Right lobe of liver (tissue), 6 donors: Measurements from ENCODE around the gene SMARCA5. TPM values are rescaled to one million over a fixed set of nuclear protein-coding genes. Genes with fewer than 3 reads are reported as not detected.

ENCODE experiments used
- ATAC-seq, 4 donors: fragments of 200-7000 bp; cut with Tn5 transposase; one replicate each; pipeline ENCODE4 v1.9.1; 2020; ENCODE audit warnings: mild to moderate bottlenecking in 4 of 4, moderate library complexity in 4 of 4
- DNase-seq, 3 donors: peaks; one replicate each; pipeline ENCODE4 v3.0.0-alpha.2; 2020
- H3K27ac ChIP-seq, 3 donors: fragments of 200-600 bp; one replicate each; pipeline ENCODE4 v1.8.0; 2022
- H3K27me3 ChIP-seq, 2 donors: fragments of 200-600 bp; one replicate each; pipeline ENCODE4 v1.8.0; 2022
- H3K36me3 ChIP-seq, 4 donors: fragments of 200-600 bp; sonication (generic) in 1 of 4; one replicate each; pipeline versions ENCODE4 v1.5.1 to v1.8.0; 2017 to 2022; ENCODE audit warnings: control low read depth in 1 of 4
- H3K4me1 ChIP-seq, 4 donors: fragments of 200-600 bp; sonication (generic) in 1 of 4; one replicate each; pipeline versions ENCODE4 v1.5.1 to v1.8.0; 2017 to 2022; ENCODE audit warnings: control low read depth in 1 of 4
- H3K4me3 ChIP-seq, 3 donors: fragments of 200-600 bp; one replicate each; pipeline ENCODE4 v1.8.0; 2022
- H3K9me3 ChIP-seq, 4 donors: fragments of 200-600 bp; sonication (generic) in 1 of 4; one replicate each; pipeline versions ENCODE4 v1.5.1 to v1.8.0; 2017 to 2022; ENCODE audit warnings: control low read depth in 1 of 4
- CTCF ChIP-seq, 4 donors: fragments of 200-600 bp in 3 of 4; fragments of 450-650 bp in 1 of 4; IDR thresholded peaks; one replicate each; pipeline versions ENCODE4 v1.5.1 to v1.8.0; 2016 to 2022; ENCODE audit warnings: antibody characterized with exemption in 4 of 4, mild to moderate bottlenecking in 2 of 4
- POLR2A ChIP-seq: fragments of 450-650 bp; IDR thresholded peaks from one replicate; pipeline ENCODE4 v1.6.1; 2017; ENCODE audit warnings: antibody characterized with exemption, mild to moderate bottlenecking
- WGBS: methylation state at CpG from one replicate; pipeline ENCODE4 v1.1.6; 2018; ENCODE audit warnings: low coverage, low lambda C conversion rate; ENCODE audit not compliant: insufficient coverage; ENCODE audit errors: missing lambda C conversion rate; 5-methylcytosine and 5-hydroxymethylcytosine counted together
- intact Hi-C, 2 donors: fragments of 100-400 bp; cut with DNase I; formaldehyde crosslinking; loops; one replicate each; pipeline versions ENCODE4 v1.11.2 to v1.14.1; 2022
- total RNA-seq, 6 experiments: library from RNA; depleted of rRNA in 2 of 6; stranded (reverse); fragments of >200 nt in 2 of 6; fragmentation: NEBNext Ultra II Directional in 3 of 6; extraction: Animal tissue kit (Norgen Biotek cat#: 25700) in 3 of 6; gene quantifications; one replicate each; pipeline versions ENCODE4 v1.1.0 to v1.2.4, GENCODE V29; 2016 to 2023
- donor health status: DM: no; HTN: yes; CAD: no.
- donor health status: DM: no; HTN: no; CAD: no.
- donor health status: DM: no; HTN: no; CAD: no.
- donor health status: DM: no; HTN: yes; CAD: no.
- donor health status: DM: no; HTN: yes; CAD: no.

SMARCA5 gene
- total RNA-seq, 6 experiments from 2014 or later, result 7.8 to 24.1 (median 16.7) TPM

GRCh38 chr4:143489106-143489505 lies 24.4 kb upstream of the SMARCA5 start:
- ATAC-seq, result peak in 2 of 4 donors; percentile 85 to 89
- no CpG with 5 or more reads among the region's 2 CpGs for WGBS
- Histone ChIP-seq H3K36me3 (no peaks in the 10 kb centered on the region), H3K4me1 (no peaks in the 10 kb centered on the region), H3K9me3 (no peaks in the 10 kb centered on the region), H3K4me3 (no peak overlapping the region), H3K27me3 (no peaks in the 10 kb centered on the region), H3K27ac (no peak overlapping the region)
- intact Hi-C loops, result loop anchor here (5.0 to 10.0 kb wide), 2 partner anchors 277 to 284 kb away; no protein-coding TSS in a partner anchor
- no peak for TF ChIP-seq CTCF (IDR thresholded peaks at IDR 0.05)
- no peak for TF ChIP-seq POLR2A
- peak in 1 of 3 donors; percentile 27 for DNase-seq

- Histone ChIP-seq H3K4me3 (no peak overlapping the region), H3K27ac (no peak overlapping the region), H3K27me3 (no peaks in the 10 kb centered on the region), H3K4me1 (no peaks in the 10 kb centered on the region), H3K9me3 (no peaks in the 10 kb centered on the region), H3K36me3 (no peaks in the 10 kb centered on the region)
- DNase-seq, result no peak
- intact Hi-C loops, result no loop called here
- TF ChIP-seq CTCF (IDR thresholded peaks at IDR 0.05), result no peak
- TF ChIP-seq POLR2A, result no peak
- ATAC-seq, result no peak
- 71% methylated on average over 8 of the region's 8 CpGs for WGBS
Observed at GRCh38 chr4:143498021-143498420, 15.5 kb upstream of the SMARCA5 start.

- DNase-seq, result no peak
- Histone ChIP-seq H3K36me3 (no peaks in the 10 kb centered on the region), H3K27me3 (no peaks in the 10 kb centered on the region), H3K4me3 (no peak overlapping the region), H3K4me1 (peaks cover 0 to 1% (median 0%) of the 10 kb centered on the region in 4 donors), H3K27ac (no peak overlapping the region), H3K9me3 (no peaks in the 10 kb centered on the region)
- TF ChIP-seq CTCF (IDR thresholded peaks at IDR 0.05), result no peak
- no peak for TF ChIP-seq POLR2A
- intact Hi-C loops, result no loop called here
- WGBS, result 86% methylated on average over 1 of the region's 1 CpG
- no peak for ATAC-seq
Observed at GRCh38 chr4:143502231-143502630, 11.3 kb upstream of the SMARCA5 start.

- Histone ChIP-seq H3K4me3 (no peak overlapping the region), H3K9me3 (no peaks in the 10 kb centered on the region), H3K36me3 (no peaks in the 10 kb centered on the region), H3K27me3 (no peaks in the 10 kb centered on the region), H3K27ac (no peak overlapping the region), H3K4me1 (peaks cover 0 to 6% (median 2%) of the 10 kb centered on the region in 4 donors)
- intact Hi-C loops, result no loop called here
- no CpG with 5 or more reads among the region's 1 CpG for WGBS
- no peak for ATAC-seq
- TF ChIP-seq POLR2A, result no peak
- no peak for DNase-seq
Observed at GRCh38 chr4:143506031-143506430, 7.5 kb upstream of the SMARCA5 start.

GRCh38 chr4:143511906-143512305 lies 1.6 kb upstream of the SMARCA5 start:
- Histone ChIP-seq H3K9me3 (no peaks in the 10 kb centered on the region), H3K36me3 (no peaks in the 10 kb centered on the region), H3K27ac (no peak overlapping the region), H3K27me3 (no peaks in the 10 kb centered on the region), H3K4me3 (no peak overlapping the region), H3K4me1 (peaks cover 0 to 13% (median 3%) of the 10 kb centered on the region in 4 donors)
- ATAC-seq (no peak), DNase-seq (no peak)
- TF ChIP-seq CTCF (IDR thresholded peaks at IDR 0.05), result no peak
- no peak for TF ChIP-seq POLR2A
- intact Hi-C loops, result no loop called here
- WGBS, result 90% methylated on average over 7 of the region's 7 CpGs
